HG03354 (cell line): ENCODE measurements around the gene ACAD9.
A peak's percentile ranks its signal among the peaks of the same experiment; 100 is the strongest.
"Not testable (repeated sequence)": the region's sequence is repeated elsewhere in the genome, so short reads cannot be mapped to it uniquely, and the experiment has no call there.

Source experiments
- ATAC-seq: cut with Tn5 transposase; IDR thresholded peaks from one replicate; pipeline ENCODE4 v1.9.1; 2021; ENCODE audit warnings: mild to moderate bottlenecking; ENCODE audit not compliant: unreplicated experiment, poor library complexity, severe bottlenecking

Gene ACAD9

DNA sequence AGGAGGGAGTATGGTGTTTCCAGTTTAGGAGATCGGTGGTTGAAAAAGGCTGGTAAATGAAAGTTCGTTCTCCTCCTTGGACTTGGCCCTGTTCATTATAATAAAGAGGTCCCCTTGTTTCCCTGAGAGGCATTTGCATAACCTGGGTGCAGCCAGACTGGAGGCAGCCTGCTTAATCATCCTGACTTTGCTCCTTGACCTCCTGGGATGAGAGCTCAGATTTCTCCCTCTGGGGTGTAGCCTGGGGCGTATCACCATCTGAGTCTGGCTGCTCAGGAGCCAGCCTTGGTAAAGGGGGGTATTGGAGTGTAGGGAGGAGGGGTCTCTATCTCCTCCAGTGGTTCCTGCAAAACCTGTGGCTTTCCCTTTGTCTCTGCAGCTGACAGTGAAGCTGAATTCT, 21.3 kb upstream of the ACAD9 start:
- no peak for ATAC-seq

DNA sequence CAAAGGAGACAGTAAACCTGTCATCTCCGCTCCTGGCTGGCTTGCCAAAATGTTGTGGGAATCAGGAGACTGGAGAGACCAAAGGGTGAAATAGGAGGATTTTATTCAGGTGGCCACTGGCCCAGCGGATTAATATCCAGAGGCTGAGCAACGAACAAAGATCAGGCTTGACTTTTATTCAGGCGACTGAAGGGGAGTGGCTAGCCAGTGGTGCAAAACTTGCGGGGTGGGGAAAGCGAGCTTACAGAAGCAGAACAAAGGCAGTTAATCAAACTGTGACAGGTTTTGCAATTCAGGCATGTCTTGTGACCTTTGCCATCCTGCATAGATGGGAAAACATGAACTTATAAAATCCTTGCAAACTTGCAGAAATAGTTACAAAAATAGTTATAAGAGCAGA, 19.8 kb upstream of the ACAD9 start:
- ATAC-seq, result no peak

DNA sequence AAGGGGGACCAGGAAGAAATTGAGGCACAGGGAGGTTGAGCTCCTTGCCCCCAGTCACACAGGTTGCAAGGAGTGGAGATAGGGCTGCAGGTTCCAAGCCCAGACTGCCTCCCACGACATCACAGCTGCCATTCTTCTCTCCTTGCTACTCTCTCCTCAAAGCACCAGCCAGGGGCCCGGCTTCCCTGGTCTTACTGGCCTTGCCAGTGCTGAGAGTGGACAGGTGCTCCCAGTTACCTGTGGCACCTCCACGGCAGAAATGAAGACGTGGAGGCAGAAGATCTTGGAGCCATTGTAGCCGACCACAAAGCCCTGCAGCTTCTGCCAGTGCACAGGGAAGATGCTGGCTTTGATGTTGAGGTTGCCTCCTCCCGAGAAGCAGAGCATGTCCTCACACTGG, 17.9 kb upstream of the ACAD9 start:
- ATAC-seq, result no peak

DNA sequence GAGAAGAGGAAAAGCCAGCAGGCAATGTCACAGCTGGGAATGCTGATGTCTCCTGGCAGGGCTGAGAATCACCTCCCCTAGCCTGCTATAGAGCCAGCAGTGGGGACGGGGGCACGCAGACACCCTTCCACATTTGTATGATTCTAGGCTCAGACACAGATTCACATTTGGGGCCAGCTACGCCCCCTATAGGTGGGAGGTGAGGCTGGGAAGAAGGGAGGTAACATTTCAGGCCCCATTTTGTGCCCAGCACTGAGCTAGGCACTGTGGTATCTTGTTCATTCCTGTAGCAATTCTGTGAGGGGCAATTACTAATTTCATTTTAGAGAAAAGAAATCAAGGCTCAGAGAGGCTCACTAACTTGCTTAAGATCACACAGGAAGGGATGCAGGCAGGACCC, 15.9 kb upstream of the ACAD9 start:
- no peak for ATAC-seq

DNA sequence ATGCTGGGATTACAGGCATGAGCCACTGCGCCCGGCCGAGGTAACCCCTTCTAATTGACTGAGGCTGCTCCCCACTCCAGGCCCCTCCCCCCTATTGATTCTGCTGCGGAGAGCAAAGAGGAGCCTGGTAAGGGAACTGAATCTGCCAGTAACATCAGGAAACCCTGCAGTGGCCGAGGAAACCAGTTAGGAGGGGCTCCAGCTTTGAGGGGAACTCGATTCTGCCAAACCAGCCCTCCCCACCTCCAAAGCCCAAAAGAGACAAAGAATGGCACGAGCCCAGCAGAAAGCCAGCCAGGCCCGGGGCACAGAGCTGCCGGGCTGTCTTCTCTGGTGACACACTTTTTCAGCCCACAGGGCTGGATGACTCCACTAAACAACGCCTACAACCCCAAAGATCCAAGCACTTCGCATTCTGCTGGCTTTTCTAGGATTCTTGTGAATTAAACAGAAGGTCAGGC, 15.0 kb upstream of the ACAD9 start:
- no peak for ATAC-seq

DNA sequence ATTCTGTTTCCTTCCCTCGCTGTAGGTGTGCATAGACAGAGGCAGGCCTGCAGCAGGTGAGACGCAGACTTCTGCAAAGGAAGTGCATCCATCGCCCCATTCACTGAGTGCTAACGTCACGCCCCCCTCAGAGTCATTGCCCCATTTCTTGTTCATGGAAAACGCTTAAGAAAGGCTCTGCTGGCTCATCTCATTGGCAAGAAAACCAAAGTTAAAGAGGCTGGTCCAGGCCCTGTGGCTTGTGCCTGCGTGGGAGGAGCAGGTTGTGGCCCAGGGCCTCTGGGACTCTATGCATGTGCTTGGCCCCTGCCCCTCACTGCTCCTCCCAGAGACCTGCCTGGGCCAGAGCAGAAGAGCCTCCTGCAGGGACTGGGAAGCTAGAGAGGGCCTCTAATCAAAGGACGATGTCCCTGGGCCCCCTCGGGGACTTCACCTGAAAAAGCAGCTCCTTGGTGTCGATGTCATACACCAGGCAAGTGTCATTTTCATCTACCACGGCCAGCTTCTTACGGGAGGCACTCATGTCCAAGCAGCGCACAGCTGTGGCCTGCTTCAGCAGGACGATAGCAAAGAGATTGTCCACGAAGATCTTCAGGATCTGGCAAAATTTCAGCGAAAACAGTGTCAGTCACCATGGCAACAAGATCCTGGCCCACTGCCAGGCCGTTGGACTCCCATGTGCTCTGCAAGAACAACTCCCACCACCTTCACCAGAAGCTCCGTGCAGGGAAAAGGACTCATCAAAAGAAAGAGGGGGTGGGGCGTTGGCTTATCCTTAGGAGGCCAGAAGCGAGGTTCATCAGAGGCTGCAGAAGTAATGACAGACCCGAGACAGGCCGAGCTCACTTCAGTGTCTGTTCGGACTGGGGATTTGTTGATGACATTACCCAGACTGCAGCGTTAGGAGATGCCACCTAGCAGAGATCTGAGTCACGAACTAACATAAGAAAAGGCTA, 14.3 kb upstream of the ACAD9 start:
- ATAC-seq, result not testable (repeated sequence)

DNA sequence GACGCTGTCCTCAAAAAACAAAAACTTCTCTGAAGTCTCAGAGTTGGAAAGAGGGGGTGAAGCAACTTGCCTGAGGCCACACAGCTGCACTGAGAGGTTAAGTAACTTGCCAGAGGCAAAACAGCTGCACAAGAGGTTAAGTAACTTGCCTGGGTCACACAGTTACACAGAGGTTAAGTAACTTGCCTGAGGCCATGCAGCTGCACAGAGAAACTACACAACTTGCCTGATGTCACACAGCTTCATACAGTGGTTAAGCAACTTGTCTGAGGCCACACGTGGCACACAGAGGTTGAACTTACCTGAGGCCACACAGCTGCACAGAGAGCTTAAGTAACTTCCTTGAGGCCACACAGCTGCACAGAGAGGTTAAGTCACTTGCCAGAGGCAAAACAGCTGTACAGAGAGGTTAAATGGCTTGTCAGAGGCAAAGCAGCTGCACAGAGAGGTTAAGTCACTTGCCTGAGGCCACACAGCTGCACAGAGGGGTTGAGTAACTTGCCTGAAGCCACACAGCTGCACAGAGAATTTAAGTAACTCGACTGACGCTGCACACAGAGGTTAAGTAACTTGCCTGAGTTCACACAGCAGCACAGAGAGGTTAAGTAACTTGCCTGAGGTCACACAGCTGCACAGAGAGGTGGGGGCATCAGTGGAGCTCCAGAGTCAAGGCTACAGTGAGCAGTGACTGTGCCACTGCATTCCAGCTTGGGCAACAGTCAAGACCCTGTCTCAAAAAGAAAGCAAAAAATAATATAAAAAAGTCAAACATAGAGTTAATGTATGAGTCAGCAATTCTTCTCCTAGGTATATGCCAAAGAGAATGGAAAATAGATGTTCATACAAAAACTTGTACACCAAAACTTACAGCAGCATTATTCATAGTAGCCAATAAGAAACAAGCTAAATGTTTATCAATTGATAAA, 12.0 kb upstream of the ACAD9 start:
- ATAC-seq, result no peak

DNA sequence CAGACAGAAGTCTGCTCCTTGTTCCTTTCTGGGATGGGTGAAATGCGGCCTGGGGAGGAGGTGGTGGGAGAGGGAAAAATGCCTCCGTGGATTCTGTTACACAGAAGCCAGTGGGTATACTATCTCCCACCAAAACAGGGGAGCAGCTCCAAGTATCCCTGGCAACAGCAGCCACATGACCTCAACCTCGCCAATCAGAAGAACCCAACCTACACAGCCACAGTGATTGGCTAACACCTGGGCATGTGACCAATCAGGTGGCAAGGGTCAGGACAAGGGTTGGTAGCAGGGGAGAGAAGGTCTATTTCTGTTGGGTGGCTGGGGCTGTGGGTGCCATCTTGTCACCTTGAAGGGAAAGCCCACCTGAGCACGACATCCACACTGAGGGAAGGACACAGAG, 9.1 kb upstream of the ACAD9 start:
- no peak for ATAC-seq

DNA sequence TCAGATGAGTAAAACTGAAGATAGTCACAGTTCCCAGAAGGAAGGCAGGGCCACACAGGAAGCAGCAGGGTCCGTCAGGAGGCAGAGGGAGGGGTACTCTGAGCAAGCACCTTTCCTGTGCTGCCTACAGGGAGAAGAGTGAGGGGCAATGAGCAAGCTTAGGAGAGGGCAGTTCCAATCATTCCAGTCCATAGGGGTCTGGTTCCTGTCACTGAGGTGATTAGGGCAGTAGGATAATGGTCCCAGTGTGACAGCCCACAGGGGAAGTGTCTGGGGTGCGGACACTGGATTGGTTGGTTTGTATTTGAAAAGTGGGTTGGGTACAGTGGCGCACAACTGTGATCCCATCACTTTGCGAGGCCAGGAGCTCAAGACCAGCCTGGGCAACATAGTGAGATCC, 7.1 kb upstream of the ACAD9 start:
- ATAC-seq, result no peak

DNA sequence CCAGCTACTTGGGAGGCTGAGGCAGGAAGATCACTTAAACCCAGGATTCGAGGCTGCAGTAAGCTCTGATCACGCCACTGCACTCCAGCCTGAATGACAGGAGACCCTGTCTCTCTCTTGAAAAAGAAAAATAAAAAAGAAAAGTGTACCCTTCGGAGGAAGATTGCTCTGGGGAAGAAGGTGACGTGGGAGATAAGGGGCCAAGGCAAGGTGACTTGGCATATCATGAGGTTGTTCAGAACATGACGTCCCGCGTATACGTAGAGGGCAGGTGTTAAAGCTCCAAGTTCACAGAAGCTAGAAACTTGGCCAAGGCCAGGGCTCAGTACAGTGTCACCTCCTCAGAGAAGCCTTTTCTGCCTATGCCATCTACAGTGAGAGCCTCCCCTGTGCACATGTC, 6.7 kb upstream of the ACAD9 start:
- ATAC-seq, result no peak

DNA sequence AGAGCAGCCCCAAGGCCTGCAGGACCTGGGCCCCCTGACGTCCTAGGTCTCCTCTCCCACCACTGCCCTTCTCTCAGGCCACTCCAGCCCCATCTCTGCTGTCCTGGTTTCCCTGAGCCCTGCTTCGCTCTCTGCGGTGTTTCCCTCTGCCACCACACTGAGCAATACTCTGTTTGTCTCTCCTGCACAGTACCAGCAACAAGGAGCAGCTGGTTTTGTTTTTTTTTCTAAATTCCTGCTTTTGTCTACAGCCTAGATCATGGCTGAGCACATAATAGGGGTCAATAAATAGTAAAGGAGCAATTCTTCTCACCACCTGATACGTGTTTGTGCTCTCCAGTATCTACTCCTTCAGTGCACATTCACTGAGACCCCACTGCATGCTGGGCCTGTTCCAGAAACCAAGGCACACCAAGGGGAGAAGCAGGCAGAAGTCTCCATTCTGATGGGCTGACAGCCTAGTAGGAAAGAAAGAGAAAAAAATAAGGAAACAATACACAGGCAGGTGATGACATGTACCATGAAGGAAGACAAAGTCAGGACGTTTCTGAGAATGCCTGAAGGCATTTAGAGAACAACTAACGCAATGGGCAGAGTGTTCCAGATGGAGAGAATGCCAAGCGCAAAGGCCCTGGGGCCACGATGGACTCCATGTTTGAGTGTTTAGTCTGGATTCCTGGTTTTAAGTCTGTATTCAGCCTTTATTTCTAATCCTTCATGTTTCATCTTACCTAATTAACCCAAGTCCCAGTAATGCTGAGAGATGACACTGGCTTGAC, 6.0 kb upstream of the ACAD9 start:
- no peak for ATAC-seq

DNA sequence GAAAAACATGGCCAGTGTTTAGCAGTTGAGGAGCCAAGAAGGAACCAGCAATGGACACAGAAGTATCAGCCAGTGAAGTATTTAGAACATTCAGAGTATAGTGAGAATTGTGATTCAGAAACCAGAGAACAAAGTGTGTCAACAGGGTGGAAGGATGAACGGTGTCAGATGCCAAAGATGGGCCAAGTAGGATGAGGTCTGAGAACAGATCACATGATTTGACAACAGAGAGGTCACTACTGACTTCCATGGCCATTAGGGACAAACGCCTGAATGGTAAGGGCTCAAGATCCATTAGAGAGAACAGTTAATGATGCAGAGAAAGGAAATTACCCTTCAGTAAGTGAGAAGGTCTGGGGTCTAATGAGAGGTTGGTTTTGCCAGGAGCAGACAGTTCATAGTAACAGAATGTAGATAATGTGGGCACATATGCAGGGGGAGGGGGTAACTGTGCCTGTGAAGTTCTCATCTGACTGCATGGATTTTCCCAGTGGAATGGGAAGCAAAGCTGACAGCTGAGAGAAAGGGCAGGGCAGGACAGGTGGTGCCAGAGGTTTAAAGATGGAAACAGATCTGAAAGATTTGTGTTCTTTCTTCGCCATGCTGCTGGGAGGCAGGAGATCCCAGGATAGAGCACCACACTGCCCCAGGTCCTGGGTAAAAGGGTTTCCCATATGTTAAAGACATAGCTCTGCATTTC, 4.8 kb upstream of the ACAD9 start:
- no peak for ATAC-seq

DNA sequence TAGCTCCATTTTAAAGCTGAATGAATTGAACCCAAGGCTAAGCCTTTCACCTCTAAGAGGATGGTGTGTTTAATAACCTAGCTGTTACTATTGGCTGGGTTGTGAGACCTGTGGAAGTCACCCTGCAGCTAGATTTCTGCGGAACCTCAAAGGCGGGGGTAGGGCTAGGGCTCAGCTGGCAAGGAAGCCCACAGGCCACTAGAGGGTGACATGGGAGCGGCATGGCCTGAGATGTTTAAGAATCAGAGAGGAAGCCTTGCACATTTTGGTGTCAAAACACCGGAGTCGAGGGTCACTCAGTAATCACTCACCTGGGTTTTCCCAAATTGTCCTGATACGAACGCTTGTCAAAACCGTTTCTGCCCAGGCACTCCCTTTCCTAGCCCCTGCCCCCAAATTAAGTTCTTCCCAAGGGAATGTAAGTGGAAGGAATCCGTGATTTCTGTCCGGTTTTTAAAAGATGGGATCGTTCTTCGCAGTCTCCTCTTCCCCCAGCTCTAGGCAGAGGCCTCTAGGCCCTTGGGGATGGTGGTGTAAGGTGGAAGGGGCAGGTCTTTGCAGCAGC, 3.8 kb upstream of the ACAD9 start:
- no peak for ATAC-seq

DNA sequence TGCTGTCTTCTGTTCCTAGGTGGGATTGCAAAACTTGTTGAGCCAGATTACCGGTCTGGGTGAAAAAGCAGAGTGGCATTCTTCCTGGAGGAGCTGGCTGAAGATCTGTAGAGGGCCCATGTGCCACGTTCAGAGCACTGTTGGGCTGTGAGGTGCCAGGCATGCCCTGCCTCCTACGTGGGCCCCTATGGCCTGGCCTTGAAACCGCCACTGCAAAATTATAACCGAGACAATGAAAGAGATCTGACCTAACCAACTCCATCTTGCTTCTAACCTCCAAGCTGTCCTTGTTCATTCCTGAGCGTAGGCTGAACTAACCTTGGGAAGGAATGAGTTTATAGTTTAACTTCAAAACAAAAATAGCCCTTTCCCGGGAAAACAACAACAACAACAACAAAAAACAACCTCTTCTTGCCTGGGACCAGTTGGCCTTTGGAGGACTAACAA, 1.4 kb upstream of the ACAD9 start:
- ATAC-seq, result no peak

DNA sequence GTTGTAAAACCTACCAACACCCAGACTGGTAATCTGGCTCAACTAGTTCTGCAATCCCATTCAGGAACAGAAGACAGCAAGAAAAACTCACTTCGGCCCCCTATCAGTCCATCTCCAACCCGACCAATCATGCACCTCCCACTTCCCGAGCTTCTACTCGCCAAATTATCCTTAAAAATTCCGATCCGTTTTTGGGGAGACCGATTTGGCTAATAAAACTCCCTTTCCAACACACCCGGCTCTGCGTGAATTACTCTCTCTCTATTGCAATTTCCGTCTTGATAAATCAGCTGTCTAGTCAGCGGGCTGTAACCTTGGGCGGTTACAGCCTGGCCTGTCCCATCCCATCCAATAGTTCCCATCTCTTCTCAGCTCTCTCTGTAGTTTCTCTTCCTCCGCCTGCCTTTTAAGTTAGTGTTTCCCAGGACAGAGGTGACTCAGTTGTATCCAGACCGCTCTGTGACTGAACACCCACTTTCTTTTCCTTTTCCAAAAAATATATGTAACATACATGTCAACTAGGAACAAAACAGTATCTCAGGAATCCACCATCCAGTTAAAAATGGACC, 780 bp upstream of the ACAD9 start:
- ATAC-seq, result peak; percentile 28

DNA sequence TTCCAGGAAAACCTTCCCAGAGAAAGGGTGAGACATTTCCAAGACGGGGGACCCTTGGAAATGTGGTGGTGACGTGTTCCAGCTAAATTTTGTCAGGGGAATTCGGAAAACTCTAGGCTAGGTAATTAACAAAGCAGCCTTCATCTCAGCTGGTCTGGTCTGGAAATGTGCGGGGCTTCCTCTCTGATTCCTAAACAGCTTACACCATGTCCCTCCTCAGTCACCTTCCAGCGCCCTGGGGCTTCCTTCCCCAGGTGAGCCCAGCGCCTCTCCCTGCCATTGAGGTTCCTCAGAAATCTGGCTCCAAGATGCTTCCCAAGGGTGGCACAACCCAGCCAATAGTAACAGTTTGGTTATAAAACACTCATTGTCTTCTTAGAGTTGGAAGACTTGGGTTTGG, 571 bp downstream of the ACAD9 start:
- no peak for ATAC-seq

DNA sequence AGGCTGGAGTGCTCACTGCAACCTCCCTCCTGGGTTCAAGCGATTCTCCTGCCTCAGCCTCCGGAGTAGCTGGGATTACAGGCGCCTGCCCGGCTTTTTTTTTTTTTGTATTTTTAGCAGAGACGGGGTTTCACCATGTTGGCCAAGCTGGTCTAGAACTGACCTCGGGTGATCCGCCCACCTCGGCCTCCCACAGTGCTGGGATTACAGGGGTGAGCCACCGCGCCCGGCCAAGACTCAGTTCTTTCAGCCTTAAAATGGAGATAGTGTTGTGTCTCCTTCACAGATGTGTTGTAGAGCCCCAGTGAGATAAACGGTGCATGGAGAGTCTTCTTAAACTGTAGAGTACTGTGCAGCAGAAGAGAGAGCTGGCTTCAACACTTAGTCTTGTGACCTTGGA, 1.0 kb downstream of the ACAD9 start:
- ATAC-seq, result not testable (repeated sequence)

DNA sequence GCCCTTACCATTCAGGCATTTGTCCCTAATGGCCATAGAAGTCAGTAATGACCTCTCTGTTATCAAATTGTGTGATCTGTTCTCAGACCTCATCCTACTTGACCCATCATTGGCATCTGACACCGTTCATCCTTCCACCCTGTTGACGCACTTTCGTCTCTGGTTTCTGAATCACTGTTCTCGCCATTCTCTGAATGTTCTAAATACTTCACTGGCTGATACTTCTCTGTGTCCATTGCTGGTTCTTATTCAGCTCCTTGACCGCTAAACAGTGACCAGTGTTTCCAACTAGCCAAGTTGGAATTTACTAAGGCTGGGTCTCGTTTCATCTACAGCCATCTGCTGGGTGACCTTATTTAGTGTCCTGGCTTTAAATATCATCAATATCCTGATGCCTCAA, 2.2 kb downstream of the ACAD9 start:
- ATAC-seq, result no peak

DNA sequence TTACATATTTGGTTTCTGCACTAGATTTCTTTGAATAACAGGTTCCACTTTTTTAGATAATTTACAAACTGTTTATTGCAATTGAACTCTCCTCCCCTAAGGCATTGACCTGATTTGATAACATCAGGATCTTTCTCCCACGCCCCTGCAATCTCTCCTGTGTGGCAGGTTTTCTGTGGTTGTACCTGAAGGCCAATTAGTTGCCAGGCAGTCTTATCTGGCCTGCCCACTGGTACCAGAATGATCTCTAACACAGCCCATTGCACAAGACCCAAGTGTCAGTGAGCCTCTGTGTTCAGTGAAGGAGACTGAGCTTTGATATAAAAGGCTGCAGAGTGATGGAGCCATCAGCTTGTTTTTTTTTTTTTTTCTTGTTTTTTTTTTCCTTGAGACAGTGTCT, 3.3 kb downstream of the ACAD9 start:
- no peak for ATAC-seq
